GM18508 (cell line): ENCODE data around the gene SERINC5.

Experiments used
- ATAC-seq: cut with Tn5 transposase; IDR thresholded peaks from one replicate; pipeline ENCODE4 v1.9.1; 2021; ENCODE audit warnings: moderate number of reproducible peaks; ENCODE audit not compliant: insufficient read depth, unreplicated experiment

The SERINC5 gene

GRCh38 chr5:80259511-80260203, 3.8 kb upstream of the SERINC5 start:
- no peak for ATAC-seq

- ATAC-seq = peak; percentile 4
These were observed 427 bp downstream of the SERINC5 start for GRCh38 chr5:80255431-80255810.

GRCh38 chr5:80254767-80255430, 949 bp downstream of the SERINC5 start:
- no peak for ATAC-seq

GRCh38 chr5:80251636-80252035, 4.2 kb downstream of the SERINC5 start:
- ATAC-seq = no peak

GRCh38 chr5:80250801-80251200, 5.0 kb downstream of the SERINC5 start:
- no peak for ATAC-seq

GRCh38 chr5:80249901-80250300, 5.9 kb downstream of the SERINC5 start:
- no peak for ATAC-seq

- ATAC-seq = no peak
These were observed 7.5 kb downstream of the SERINC5 start for GRCh38 chr5:80248378-80248777.

- peak; percentile 71 for ATAC-seq
These were observed 8.7 kb downstream of the SERINC5 start for GRCh38 chr5:80246995-80247729.

- no peak for ATAC-seq
These were observed 9.7 kb downstream of the SERINC5 start for GRCh38 chr5:80246001-80246758.

- no peak for ATAC-seq
These were observed 12.3 kb downstream of the SERINC5 start for GRCh38 chr5:80243567-80243966.

GRCh38 chr5:80242849-80243248, 13.0 kb downstream of the SERINC5 start:
- no peak for ATAC-seq

GRCh38 chr5:80240368-80240986, 15.4 kb downstream of the SERINC5 start:
- ATAC-seq = no peak

- no peak for ATAC-seq
These were observed 16.0 kb downstream of the SERINC5 start for GRCh38 chr5:80239680-80240367.

- no peak for ATAC-seq
These were observed 16.8 kb downstream of the SERINC5 start for GRCh38 chr5:80238778-80239679.

- no peak for ATAC-seq
These were observed 17.8 kb downstream of the SERINC5 start for GRCh38 chr5:80238097-80238496.

GRCh38 chr5:80237243-80237642, 18.6 kb downstream of the SERINC5 start:
- no peak for ATAC-seq

- no peak for ATAC-seq
These were observed 21.5 kb downstream of the SERINC5 start for GRCh38 chr5:80234116-80234948.

- ATAC-seq = no peak
These were observed 24.2 kb downstream of the SERINC5 start for GRCh38 chr5:80231693-80232092.
